NB4 (cell line): ENCODE data around the gene NGLY1.

ENCODE experiments used
- CTCF ChIP-seq: IDR thresholded peaks from one replicate; pipeline ENCODE4 v1.5.1; 2012; ENCODE audit warnings: low read depth, low read length
- MAX ChIP-seq: IDR thresholded peaks from 2 replicates; pipeline ENCODE4 v1.6.1; 2011; ENCODE audit warnings: low read depth, low read length
- MYC ChIP-seq: IDR thresholded peaks from 2 replicates; pipeline ENCODE4 v1.6.1; 2011; ENCODE audit warnings: low read depth, low read length

- TF ChIP-seq CTCF, result no peak
- TF ChIP-seq MYC, result no peak
- TF ChIP-seq MAX, result no peak
Observed at GRCh38 chr3:25711090-25711489, 72.2 kb downstream of the NGLY1 start.
